K562 (cell line): ENCODE data around the gene KRTAP10-8. TPM values are rescaled to one million over a fixed set of nuclear protein-coding genes. Genes with fewer than 3 reads are reported as not detected.
A peak's percentile ranks its signal among the peaks of the same experiment; 100 is the strongest.

ENCODE experiments used
- ELF1 ChIP-seq: fragments of 200-800 bp; sonication (Bioruptor generic); IDR thresholded peaks from 2 replicates; pipeline ENCODE4 v1.6.1; 2016; ENCODE audit warnings: missing genetic modification characterization, missing compliant biosample characterization
- MEIS2 ChIP-seq: fragments of 450-650 bp; IDR thresholded peaks from 2 replicates; pipeline ENCODE4 v1.6.1; 2014; ENCODE audit warnings: mild to moderate bottlenecking; ENCODE audit not compliant: partially characterized antibody
- RBFOX2 ChIP-seq: fragments of 200-400 bp; formaldehyde crosslinking; IDR thresholded peaks from 2 replicates; pipeline ENCODE4 v1.6.1; 2017; ENCODE audit warnings: low read depth, mild to moderate bottlenecking, low read length, moderate library complexity
- polyA plus RNA-seq, 8 experiments: library from polyadenylated mRNA; depleted of rRNA in 4 of 8; stranded (reverse) in 5 of 8; unstranded in 3 of 8; fragments of >200 nt; fragmentation: Nextera tagmentation in 2 of 8; fragmentation: Illumina TruSeq in 1 of 8; extraction: Ambion mirVana in 2 of 8; extraction: Trizol in 1 of 8; gene quantifications; 2 replicates each; pipeline versions ENCODE4 v1.2.1 to v1.2.3, GENCODE V29; 2011 to 2014; ENCODE audit warnings: inconsistent platforms in 1 of 8, missing spikeins in 1 of 8
- total RNA-seq, 7 experiments: library from RNA; depleted of rRNA in 6 of 7; stranded (reverse); fragments of >200 nt in 6 of 7; fragmentation: Illumina TruSeq in 2 of 7; extraction: Trizol in 2 of 7; gene quantifications; 2 replicates each; pipeline versions ENCODE4 v1.2.1 to v1.2.3, GENCODE V29; 2011 to 2021; ENCODE audit warnings: low replicate concordance in 1 of 7
- TF ChIP-seq, protein P1 (sequence below): fragments of 450-650 bp; IDR thresholded peaks from 2 replicates; pipeline ENCODE4 v1.6.1; 2016; ENCODE audit warnings: low read depth
- TF ChIP-seq, protein P2 (sequence below): sonication (generic); formaldehyde crosslinking; IDR thresholded peaks from 2 replicates; pipeline ENCODE4 v1.8.0; 2022; ENCODE audit warnings: missing genetic modification reagents, mild to moderate bottlenecking, moderate library complexity, borderline replicate concordance

Gene KRTAP10-8
- total and polyA plus RNA-seq, 9 of the 15 experiments (the other 6 are each of a cell fraction or from before 2014, with no cell fraction given): not detected

DNA sequence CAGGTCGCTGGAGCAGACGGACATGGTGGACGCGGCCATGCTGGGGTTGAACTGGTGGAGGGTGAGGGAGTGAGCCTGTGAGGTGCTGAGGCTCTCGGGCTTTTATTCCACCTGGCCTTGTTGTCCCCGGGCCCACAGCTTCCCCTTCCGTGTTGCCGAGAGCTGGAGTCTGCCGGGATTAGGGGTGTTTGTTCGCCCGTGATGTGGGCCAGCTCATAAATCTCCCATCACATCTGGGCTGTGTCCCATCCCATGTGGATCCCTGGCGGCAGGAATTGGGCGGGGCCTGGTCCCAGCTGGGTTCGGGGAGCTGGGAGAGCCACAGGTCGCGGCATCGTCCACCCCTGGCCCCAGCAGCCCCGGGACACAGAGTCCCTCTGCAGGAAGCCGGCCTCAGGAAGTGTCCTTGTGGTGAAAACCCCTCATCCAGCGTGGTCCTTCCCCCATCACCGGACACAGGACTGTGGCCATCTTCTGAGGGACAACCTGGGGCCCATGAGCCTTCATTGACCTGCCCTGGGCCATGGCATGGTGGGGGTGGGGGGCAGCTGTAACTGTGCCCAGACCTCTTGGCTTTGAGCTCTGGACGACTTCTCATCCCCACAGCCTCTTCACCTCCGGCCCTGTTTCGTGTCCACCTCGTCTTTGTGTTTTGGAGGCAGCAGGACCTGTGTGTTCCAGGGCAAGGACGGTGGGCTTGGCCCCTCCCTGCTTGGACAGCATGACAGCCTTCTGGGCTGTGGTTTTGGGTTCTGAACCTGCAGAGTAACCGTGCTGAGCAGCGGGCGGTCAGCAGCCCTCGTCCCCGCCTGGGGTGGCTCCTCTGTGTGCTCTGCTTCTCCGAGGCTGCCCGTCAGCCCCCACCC, 19.2 kb upstream of the KRTAP10-8 start, which contains the start of gene KRTAP10-6 (continued):
- TF ChIP-seq, protein P1, sequence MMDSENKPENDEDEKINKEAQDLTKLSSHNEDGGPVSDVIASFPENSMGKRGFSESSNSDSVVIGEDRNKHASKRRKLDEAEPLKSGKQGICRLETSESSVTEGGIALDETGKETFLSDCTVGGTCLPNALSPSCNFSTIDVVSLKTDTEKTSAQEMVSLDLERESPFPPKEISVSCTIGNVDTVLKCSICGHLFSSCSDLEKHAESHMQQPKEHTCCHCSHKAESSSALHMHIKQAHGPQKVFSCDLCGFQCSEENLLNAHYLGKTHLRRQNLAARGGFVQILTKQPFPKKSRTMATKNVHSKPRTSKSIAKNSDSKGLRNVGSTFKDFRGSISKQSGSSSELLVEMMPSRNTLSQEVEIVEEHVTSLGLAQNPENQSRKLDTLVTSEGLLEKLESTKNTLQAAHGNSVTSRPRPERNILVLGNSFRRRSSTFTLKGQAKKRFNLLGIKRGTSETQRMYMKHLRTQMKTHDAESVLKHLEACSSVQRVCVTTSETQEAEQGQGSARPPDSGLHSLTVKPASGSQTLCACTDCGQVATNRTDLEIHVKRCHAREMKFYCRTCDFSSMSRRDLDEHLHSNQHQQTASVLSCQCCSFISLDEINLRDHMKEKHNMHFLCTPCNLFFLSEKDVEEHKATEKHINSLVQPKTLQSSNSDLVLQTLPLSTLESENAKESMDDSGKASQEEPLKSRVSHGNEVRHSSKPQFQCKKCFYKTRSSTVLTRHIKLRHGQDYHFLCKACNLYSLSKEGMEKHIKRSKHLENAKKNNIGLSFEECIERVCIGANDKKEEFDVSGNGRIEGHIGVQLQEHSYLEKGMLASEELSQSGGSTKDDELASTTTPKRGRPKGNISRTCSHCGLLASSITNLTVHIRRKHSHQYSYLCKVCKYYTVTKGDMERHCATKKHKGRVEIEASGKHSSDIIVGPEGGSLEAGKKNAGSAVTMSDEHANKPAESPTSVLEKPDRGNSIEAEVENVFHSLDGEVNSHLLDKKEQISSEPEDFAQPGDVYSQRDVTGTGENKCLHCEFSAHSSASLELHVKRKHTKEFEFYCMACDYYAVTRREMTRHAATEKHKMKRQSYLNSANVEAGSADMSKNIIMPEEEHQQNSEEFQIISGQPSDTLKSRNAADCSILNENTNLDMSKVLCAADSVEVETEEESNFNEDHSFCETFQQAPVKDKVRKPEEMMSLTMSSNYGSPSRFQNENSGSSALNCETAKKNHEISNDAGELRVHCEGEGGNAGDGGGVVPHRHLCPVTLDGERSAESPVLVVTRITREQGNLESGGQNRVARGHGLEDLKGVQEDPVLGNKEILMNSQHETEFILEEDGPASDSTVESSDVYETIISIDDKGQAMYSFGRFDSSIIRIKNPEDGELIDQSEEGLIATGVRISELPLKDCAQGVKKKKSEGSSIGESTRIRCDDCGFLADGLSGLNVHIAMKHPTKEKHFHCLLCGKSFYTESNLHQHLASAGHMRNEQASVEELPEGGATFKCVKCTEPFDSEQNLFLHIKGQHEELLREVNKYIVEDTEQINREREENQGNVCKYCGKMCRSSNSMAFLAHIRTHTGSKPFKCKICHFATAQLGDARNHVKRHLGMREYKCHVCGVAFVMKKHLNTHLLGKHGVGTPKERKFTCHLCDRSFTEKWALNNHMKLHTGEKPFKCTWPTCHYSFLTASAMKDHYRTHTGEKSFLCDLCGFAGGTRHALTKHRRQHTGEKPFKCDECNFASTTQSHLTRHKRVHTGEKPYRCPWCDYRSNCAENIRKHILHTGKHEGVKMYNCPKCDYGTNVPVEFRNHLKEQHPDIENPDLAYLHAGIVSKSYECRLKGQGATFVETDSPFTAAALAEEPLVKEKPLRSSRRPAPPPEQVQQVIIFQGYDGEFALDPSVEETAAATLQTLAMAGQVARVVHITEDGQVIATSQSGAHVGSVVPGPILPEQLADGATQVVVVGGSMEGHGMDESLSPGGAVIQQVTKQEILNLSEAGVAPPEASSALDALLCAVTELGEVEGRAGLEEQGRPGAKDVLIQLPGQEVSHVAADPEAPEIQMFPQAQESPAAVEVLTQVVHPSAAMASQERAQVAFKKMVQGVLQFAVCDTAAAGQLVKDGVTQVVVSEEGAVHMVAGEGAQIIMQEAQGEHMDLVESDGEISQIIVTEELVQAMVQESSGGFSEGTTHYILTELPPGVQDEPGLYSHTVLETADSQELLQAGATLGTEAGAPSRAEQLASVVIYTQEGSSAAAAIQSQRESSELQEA: no peak
- TF ChIP-seq, protein P2, sequence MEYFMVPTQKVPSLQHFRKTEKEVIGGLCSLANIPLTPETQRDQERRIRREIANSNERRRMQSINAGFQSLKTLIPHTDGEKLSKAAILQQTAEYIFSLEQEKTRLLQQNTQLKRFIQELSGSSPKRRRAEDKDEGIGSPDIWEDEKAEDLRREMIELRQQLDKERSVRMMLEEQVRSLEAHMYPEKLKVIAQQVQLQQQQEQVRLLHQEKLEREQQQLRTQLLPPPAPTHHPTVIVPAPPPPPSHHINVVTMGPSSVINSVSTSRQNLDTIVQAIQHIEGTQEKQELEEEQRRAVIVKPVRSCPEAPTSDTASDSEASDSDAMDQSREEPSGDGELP (CRISPR knock-in tag): peak; percentile 52; the same call in 1 of the 2 replicates
- TF ChIP-seq MEIS2 (peak; percentile 4), RBFOX2 (0 out of 2 replicates have a peak, but pooled peaks have one; percentile 5), ELF1 (0 out of 2 replicates have a peak, but pooled peaks have one; percentile 37)
